Osteocyte (in vitro differentiated cells): ENCODE measurements around the gene SYPL1. TPM values are rescaled to one million over a fixed set of nuclear protein-coding genes. Genes with fewer than 3 reads are reported as not detected.

Source experiments
- DNase-seq: peaks from one replicate; pipeline ENCODE4 v3.0.0; 2021; ENCODE audit warnings: mixed read lengths; ENCODE audit not compliant: unreplicated experiment; ENCODE audit errors: extremely low spot score
- H3K27ac Mint-ChIP-seq: one replicate; pipeline ENCODE4 v1.8.0; 2021; ENCODE audit warnings: mild to moderate bottlenecking, mixed read lengths; ENCODE audit not compliant: unreplicated experiment
- H3K27me3 Mint-ChIP-seq: one replicate; pipeline ENCODE4 v1.8.0; 2021; ENCODE audit warnings: mixed read lengths; ENCODE audit not compliant: unreplicated experiment
- H3K36me3 Mint-ChIP-seq: one replicate; pipeline ENCODE4 v1.8.0; 2021; ENCODE audit warnings: mixed read lengths; ENCODE audit not compliant: unreplicated experiment
- H3K4me1 Mint-ChIP-seq: one replicate; pipeline ENCODE4 v1.8.0; 2021; ENCODE audit warnings: mixed read lengths; ENCODE audit not compliant: unreplicated experiment
- H3K4me3 Mint-ChIP-seq: one replicate; pipeline ENCODE4 v1.8.0; 2021; ENCODE audit warnings: mild to moderate bottlenecking, moderate library complexity, mixed read lengths; ENCODE audit not compliant: unreplicated experiment
- H3K9me3 Mint-ChIP-seq: one replicate; pipeline ENCODE4 v1.8.0; 2021; ENCODE audit warnings: mixed read lengths; ENCODE audit not compliant: unreplicated experiment
- total RNA-seq: library from RNA; stranded (reverse); gene quantifications from 2 replicates; pipeline ENCODE4 v1.2.1, GENCODE V29; 2021
- TF ChIP-seq, protein P1 (sequence below): fragments of 200-600 bp; sonication (generic); IDR thresholded peaks from 2 replicates; pipeline ENCODE4 v1.5.0; 2021; ENCODE audit warnings: antibody characterized with exemption, mild to moderate bottlenecking, moderate library complexity

The SYPL1 gene
- total RNA-seq, 1 donor from 2014 or later = 80.9 TPM

DNA sequence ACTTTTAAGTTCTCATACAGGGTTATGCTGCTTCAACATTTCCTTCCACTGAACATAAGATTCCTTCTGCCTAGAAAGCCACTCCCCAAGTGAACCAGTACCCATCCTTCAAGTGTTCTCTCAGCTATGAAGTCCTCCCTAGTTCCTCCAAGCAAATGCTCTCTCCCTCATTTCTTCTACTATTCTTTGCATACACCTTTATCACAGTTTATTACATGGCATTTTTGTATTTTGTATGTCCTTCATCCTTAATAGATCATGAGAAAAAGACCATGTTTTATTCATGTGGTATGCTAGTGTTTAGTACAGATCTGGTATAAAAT is 1.9 kb downstream of the SYPL1 start:
- H3K36me3 Mint-ChIP-seq = peaks cover 3% of the 10 kb centered on the region
- H3K4me1 Mint-ChIP-seq = peaks cover 40% of the 10 kb centered on the region
- no peaks in the 10 kb centered on the region for H3K27me3 Mint-ChIP-seq
- H3K9me3 Mint-ChIP-seq = no peaks in the 10 kb centered on the region
- H3K4me3 Mint-ChIP-seq = peak overlapping the region; percentile 61
- no peak for DNase-seq
- H3K27ac Mint-ChIP-seq = peak overlapping the region; percentile 47
- TF ChIP-seq, protein P1, sequence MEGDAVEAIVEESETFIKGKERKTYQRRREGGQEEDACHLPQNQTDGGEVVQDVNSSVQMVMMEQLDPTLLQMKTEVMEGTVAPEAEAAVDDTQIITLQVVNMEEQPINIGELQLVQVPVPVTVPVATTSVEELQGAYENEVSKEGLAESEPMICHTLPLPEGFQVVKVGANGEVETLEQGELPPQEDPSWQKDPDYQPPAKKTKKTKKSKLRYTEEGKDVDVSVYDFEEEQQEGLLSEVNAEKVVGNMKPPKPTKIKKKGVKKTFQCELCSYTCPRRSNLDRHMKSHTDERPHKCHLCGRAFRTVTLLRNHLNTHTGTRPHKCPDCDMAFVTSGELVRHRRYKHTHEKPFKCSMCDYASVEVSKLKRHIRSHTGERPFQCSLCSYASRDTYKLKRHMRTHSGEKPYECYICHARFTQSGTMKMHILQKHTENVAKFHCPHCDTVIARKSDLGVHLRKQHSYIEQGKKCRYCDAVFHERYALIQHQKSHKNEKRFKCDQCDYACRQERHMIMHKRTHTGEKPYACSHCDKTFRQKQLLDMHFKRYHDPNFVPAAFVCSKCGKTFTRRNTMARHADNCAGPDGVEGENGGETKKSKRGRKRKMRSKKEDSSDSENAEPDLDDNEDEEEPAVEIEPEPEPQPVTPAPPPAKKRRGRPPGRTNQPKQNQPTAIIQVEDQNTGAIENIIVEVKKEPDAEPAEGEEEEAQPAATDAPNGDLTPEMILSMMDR = no peak

- peak overlapping the region; percentile 61 for H3K4me3 Mint-ChIP-seq
- H3K27me3 Mint-ChIP-seq = no peaks in the 10 kb centered on the region
Observed at GRCh38 chr7:106109521-106110237, 2.4 kb downstream of the SYPL1 start.

DNA sequence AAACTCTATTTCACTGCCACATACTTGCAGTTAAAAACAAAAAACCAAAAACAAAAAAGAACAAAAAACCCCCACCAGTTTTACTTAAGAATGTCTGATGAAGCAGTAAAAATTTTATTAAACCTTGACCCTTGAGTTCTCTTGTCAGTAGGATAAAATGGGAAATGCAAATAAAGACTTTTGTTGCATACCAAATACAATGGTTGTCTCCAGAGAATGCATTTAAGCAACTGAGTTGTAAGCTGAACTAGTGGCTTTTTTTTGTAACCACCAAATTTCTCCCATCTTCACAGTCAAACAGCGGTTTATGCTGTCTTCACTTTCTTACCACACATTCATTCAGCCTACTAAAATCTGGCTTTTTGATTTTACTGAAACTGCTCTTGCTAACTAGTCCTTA is 3.1 kb downstream of the SYPL1 start:
- peaks cover 44% of the 10 kb centered on the region for H3K4me1 Mint-ChIP-seq
- no peak overlapping the region for H3K27ac Mint-ChIP-seq
- DNase-seq = no peak
- peaks cover 3% of the 10 kb centered on the region for H3K36me3 Mint-ChIP-seq
- H3K4me3 Mint-ChIP-seq = peak overlapping the region; percentile 40
- no peaks in the 10 kb centered on the region for H3K9me3 Mint-ChIP-seq
- TF ChIP-seq, protein P1 = no peak
- no peaks in the 10 kb centered on the region for H3K27me3 Mint-ChIP-seq

More at GRCh38 chr7:106109521-106110237, 2.4 kb downstream of the SYPL1 start:
- peaks cover 43% of the 10 kb centered on the region for H3K4me1 Mint-ChIP-seq
- DNase-seq = no peak
- no peaks in the 10 kb centered on the region for H3K9me3 Mint-ChIP-seq
- TF ChIP-seq, protein P1 = no peak
- peaks cover 3% of the 10 kb centered on the region for H3K36me3 Mint-ChIP-seq
- no peak overlapping the region for H3K27ac Mint-ChIP-seq

GRCh38 chr7:106104721-106105260 is 7.3 kb downstream of the SYPL1 start:
- TF ChIP-seq, protein P1 = no peak
- no peak for DNase-seq
- no peaks in the 10 kb centered on the region for H3K27me3 Mint-ChIP-seq
- H3K4me3 Mint-ChIP-seq = no peak overlapping the region
- no peaks in the 10 kb centered on the region for H3K9me3 Mint-ChIP-seq
- peaks cover 51% of the 10 kb centered on the region for H3K4me1 Mint-ChIP-seq
- H3K27ac Mint-ChIP-seq = no peak overlapping the region
- H3K36me3 Mint-ChIP-seq = peaks cover 3% of the 10 kb centered on the region

GRCh38 chr7:106102387-106102966 is 9.6 kb downstream of the SYPL1 start:
- Mint-ChIP-seq H3K36me3 (peaks cover 5% of the 10 kb centered on the region), H3K27me3 (no peaks in the 10 kb centered on the region), H3K27ac (no peak overlapping the region), H3K9me3 (no peaks in the 10 kb centered on the region), H3K4me1 (peaks cover 39% of the 10 kb centered on the region), H3K4me3 (no peak overlapping the region)
- TF ChIP-seq, protein P1 = no peak
- no peak for DNase-seq
